HG03135 (cell line): Measurements from ENCODE around the gene TC2N.
"Not testable (repeated sequence)": the region's sequence is repeated elsewhere in the genome, so short reads cannot be mapped to it uniquely, and the experiment has no call there.

Source experiments
- ATAC-seq: cut with Tn5 transposase; IDR thresholded peaks from one replicate; pipeline ENCODE4 v1.9.1; 2021; ENCODE audit warnings: mild to moderate bottlenecking, moderate library complexity; ENCODE audit not compliant: unreplicated experiment

TC2N gene

GRCh38 chr14:91889477-91890211 is 22.3 kb upstream of the TC2N start:
- ATAC-seq: no peak

- ATAC-seq: no peak
These were observed 21.5 kb upstream of the TC2N start for GRCh38 chr14:91888641-91889476.

- ATAC-seq: no peak
These were observed 19.6 kb upstream of the TC2N start for GRCh38 chr14:91886961-91887360.

DNA sequence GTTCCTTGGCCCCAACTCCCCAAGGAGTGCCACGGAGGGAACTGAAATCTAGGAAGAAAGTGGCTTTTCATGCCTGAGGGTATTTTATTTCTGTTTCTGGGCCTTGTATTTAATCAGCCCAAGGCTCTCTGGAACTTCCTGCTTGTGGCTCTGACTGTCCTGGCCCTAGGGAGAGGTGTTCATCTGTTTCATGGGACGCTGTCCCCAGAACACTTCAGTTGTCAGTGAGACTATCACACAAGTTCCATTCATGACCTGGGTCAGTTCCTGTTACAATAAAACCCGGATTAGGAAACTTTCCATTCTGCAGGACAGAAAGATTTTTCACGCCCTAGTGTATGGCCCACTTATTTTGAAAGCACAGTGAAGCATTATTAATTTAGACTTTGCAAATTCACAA is 18.5 kb upstream of the TC2N start:
- ATAC-seq: no peak

DNA sequence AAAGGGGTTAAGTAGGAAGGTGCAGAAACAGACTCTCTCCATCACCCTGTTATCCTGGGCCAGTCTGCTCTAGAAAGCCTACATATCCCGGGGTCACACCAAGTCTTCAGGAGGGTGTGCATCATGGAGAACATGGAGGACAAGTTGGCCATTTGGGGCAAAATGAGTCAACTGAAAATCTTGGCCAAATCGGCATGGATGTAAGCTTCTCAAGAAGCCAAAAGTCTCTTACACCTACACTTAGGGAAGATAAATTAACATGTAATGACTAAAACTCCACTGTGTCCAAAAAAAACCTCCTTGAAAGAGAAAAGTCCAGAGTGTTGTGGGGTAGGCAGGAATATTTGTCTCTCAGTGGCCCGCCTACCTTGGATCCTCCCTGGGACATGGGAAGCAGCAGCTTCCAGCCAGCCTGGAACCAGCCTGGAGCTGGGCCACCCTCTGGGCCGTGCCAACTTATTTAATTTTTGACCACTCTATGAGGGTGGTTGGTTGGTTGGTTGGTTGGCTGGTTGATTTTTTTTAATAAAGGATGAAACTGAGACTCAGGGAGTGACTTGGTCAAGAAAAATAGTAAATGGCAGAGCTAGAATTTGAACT is 17.9 kb upstream of the TC2N start:
- ATAC-seq: no peak

DNA sequence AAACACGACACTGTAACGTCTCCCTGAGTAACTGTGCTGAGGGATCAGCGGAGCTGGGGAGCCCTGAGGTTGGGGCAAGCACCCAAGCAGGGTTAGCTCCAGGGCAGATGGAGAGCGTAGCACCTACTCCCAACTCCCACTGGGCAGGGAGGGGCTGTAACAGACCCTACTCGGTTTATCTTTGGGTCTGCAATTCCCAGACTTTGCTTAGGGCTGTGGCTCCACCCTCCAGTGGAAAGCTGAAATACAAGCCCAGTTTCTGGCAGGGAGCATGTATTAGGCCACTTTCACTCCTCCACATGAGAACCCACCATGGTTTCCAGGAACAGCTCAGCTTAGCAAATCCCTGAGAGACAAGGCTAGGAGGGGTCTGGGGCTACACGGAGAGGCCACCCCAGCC is 17.3 kb upstream of the TC2N start:
- ATAC-seq: no peak

DNA sequence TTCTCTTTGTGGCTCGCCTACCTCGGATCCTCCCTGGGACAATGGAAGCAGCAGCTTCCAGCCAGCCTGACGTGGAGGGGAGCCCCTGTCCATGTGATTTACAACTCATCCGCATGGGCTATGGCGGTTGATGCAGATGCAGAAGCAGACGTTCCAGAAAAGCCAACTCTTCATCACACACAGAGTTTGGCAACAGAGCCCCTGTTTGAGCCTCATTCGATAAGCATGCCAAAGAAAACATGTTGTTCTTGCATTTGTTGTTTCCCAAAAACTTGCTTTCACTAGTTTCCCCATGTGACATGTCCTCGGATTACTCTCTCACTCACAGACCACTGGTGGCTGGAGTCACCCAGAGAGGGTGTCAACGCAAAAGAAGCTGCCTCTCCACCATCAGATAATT is 16.4 kb upstream of the TC2N start:
- ATAC-seq: no peak

DNA sequence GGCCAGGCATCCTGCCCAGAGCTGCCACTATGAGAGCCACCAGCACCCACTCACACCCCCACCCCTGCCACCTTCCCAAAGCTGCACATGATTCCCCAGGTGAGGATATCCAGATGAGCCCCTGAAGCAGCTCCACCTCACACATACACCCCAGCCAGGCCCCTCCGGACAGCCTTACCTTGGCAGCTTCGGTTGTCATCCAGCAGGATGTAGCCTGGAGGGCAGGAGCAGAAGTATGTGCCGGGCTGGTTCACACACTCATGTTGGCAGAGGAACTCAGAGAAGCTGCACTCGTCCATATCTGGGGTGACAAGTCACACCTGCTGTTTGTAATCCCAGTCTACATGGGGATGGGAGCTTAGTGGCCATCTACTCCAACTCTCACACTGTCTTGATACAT is 15.4 kb upstream of the TC2N start:
- no peak for ATAC-seq

DNA sequence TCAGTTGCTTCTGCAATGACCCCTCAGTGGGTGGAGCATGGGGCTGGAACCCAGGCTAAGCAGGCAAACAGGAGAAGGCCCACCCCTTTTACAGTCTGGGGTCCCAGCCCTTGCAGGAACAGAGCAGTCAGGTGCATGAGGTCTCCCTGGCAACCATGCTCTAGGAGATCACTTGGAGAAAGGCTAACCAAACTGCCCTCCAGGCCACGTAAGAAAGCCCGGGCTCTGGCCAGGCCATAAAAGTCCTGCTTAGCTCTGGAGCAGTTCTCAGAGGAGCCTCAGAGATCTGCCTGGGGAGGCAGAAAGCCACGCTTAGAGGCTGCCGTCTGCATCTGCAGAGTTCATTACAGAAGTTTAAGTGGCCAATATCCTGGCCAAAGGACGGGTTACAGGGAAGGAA is 15.0 kb upstream of the TC2N start:
- ATAC-seq: no peak

DNA sequence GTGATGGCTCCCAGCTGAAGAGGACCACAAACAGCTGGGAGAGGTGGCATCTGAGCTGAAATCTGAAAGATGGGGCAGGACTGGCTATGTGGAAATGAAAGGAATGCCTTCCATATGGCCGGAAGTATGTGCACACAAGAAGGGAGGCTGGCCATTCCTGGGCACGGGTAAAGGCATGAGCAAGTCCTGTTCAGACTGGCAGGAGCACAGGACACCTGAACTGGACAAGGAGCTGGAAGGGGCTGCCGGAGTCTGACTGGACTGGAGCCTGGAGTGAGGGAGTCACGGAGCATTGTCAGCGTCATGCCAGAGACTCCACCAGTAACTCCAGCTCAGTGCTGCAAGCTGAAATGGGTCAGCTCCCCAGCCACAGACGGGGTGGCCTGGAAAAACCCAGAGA is 11.9 kb upstream of the TC2N start:
- no peak for ATAC-seq

GRCh38 chr14:91878274-91878673 is 10.9 kb upstream of the TC2N start:
- no peak for ATAC-seq

- no peak for ATAC-seq
These were observed 10.1 kb upstream of the TC2N start for GRCh38 chr14:91877376-91877915.

DNA sequence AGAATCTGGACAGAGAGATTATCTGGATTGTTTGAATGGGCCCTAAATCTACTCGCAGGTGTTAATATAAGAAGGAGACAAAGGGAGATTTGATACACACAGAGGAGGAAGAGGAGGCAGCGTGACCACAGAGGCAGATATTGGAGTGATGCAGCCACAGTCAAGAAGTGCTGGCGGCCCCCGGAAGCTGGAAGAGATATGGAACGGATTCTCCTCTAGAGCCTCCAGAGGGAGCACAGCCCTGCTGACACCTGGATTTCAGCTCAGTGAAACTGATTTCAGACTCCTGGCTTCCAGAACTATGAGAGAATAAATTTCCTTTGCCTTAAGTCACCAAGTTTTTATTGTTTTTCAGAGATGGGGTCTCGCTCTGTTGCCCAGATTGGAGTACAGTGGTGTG is 9.2 kb upstream of the TC2N start:
- no peak for ATAC-seq

- no peak for ATAC-seq
These were observed 8.4 kb upstream of the TC2N start for GRCh38 chr14:91875525-91876286.

DNA sequence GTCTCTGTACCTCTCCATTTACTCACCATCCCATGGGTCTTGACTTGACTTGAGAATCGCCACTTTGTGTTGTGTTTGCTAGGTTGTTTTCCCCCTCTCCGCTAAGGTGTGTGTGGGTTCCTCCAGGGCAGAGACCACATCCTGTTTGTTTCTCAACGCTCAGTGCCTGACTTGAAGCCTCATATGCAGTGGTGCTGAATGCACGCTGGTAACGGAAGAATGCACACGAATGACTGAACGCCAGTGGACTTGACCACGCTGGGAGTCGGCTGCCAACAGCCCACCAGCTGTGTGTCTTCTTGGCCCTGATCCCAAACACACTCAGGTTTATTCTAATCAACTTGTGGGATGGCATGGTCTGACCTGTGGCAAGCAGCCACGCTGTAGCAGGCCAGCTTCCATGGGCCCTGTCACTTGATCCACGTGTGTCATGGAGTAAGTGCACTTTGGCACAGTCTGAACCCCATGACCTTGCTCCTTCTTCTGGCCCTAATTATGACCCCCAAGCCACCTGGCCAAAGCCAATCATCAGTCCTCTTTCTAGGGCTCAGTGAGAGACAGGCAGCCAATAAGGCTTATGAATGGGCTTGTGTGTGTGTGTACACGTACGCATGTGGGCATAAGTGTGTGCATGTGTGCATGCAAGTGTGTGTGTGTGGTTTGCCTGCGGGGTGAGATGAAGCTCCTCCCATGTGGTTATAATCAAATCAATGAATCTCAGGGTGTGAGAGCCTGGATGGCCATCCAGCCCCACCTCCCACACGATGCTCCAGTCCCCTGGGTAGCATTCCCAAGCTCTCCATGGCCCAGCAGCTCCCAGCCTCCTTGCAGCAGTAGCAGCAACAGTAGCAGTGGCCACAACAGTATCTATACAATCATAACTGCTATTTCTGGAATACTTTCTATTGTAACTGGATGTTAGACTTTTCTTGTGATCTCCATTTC is 6.4 kb upstream of the TC2N start:
- ATAC-seq: peak; percentile 66

DNA sequence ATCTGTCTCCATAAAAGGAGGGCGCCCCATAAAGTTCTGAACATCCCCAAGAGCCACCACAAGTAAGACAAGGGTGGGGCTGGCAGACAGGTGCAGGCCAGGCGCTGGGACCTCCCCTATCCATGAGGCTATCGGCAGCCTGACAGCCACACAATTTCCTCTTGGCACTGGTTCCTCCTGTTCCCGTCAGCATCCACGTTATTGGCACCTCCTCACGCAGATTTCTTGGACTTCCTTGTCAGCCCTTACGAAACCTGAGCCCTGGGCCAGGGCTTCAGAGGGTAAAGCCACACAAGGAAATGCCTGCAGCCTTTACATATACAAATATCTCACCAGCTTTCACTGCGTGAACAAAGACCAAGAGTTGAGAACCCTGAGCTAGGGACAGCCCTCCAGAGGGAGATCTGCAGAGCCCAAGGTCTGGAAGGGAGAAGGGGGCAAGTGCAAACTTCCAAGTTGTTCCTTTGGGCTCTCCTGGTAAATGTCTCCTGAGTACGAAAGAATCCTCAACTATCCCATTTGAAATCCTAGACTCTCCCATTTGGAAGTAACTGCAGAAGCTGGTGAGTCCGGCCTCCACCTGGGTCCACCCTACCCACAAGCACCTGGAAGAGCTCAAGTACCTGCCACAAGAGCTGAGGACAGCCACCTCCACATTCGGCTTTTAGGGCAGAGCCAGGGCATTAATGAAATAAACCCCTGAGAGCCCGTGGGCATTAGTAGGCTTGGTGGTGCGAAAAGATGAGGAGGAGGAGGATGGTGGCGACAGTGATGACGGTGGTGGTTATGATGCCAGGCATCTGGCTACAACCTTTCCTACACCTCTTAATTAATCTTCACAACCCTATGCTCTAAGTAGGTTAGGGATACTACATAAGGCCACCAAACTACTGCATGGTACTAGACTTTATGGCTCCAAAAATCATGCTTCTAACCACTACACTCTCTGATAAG is 5.5 kb upstream of the TC2N start:
- ATAC-seq: peak; percentile 11

GRCh38 chr14:91872011-91872501 is 4.7 kb upstream of the TC2N start:
- peak; percentile 45 for ATAC-seq

GRCh38 chr14:91871401-91871800 is 4.1 kb upstream of the TC2N start:
- ATAC-seq: not testable (repeated sequence)

- no peak for ATAC-seq
These were observed 3.6 kb upstream of the TC2N start for GRCh38 chr14:91870890-91871289.
